Measurements from ENCODE around the gene HBG1.

GRCh38 chr11:5280582-5281102 lies 31.0 kb upstream of the HBG1 start:
- TF ChIP-seq REST (IDR thresholded peaks at IDR 0.05; ENCODE audit: insufficient read depth in 1 of 2, low read depth in 2 of 2, low read length in 1 of 2): no peak
- no peak for TF ChIP-seq CTCF (IDR thresholded peaks at IDR 0.05)
- TF ChIP-seq TCF7L2 (IDR thresholded peaks at IDR 0.05; ENCODE audit: low read depth, low read length): no peak
- TF ChIP-seq POLR2AphosphoS5 (IDR thresholded peaks at IDR 0.05; ENCODE audit: low read depth, low read length): peak; percentile 25; the same call in 1 of the 2 replicates
- TF ChIP-seq SIN3A (IDR thresholded peaks at IDR 0.05; ENCODE audit: borderline replicate concordance, insufficient read depth, low read depth, low read length): no peak
